ENCODE data around the gene MED27.

Gene MED27

GRCh38 chr9:131833906-131834305 is 245.8 kb downstream of the MED27 start:
- no peaks in the 10 kb centered on the region for H3K27me3 ChIP-seq
- TF ChIP-seq CTCF (IDR thresholded peaks at IDR 0.05; ENCODE audit: low read depth, low read length): no peak

DNA sequence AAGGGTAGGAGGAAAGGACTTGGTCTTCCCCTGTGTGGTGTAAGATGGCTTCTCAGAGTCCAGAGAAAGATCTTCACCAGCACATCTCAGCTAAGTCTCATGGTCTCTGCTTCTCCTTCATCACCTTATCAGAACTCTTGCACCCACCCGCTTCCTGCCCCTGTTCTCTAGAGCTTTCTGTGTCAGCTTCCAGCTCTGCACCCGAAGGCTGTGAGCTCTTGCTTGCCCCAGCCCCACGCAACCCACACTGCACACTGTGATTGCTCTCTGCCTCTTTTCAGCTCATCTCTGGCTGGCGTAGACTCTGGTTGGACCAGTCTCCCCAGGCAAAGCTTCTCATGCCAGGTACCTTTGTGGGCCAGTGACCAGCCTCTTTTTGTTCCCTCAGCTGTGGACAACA is 246.6 kb downstream of the MED27 start:
- Histone ChIP-seq H3K36me3 (no peaks in the 10 kb centered on the region), H3K27me3 (no peaks in the 10 kb centered on the region), H3K4me1 (no peaks in the 10 kb centered on the region; the same call in 1 of the 2 replicates), H3K4me3 (ENCODE audit: low read depth, low read length) (no peak overlapping the region), H3K9me3 (no peaks in the 10 kb centered on the region)
- no peak for TF ChIP-seq CTCF (IDR thresholded peaks at IDR 0.05; ENCODE audit: low read depth, low read length)
- no peak for DNase-seq

More at GRCh38 chr9:131833906-131834305, 245.8 kb downstream of the MED27 start:
- DNase-seq: no peak
- Histone ChIP-seq H3K9me3 (no peaks in the 10 kb centered on the region), H3K4me1 (no peaks in the 10 kb centered on the region; the same call in none of the 2 replicates), H3K4me3 (ENCODE audit: low read depth, low read length) (no peak overlapping the region), H3K36me3 (no peaks in the 10 kb centered on the region)

- TF ChIP-seq CTCF (IDR thresholded peaks at IDR 0.05; ENCODE audit: low read depth, low read length): no peak
- no peaks in the 10 kb centered on the region for H3K4me1 ChIP-seq
- H3K27me3 ChIP-seq: no peaks in the 10 kb centered on the region
These were observed 248.1 kb downstream of the MED27 start for GRCh38 chr9:131831380-131832165.

GRCh38 chr9:131827821-131828369 is 251.8 kb downstream of the MED27 start:
- no peak for DNase-seq
- no peaks in the 10 kb centered on the region for H3K9me3 ChIP-seq
- H3K4me1 ChIP-seq: no peaks in the 10 kb centered on the region
- TF ChIP-seq CTCF (IDR thresholded peaks at IDR 0.05; ENCODE audit: low read depth, low read length): no peak
- H3K36me3 ChIP-seq: no peaks in the 10 kb centered on the region
- no peaks in the 10 kb centered on the region for H3K27me3 ChIP-seq
- H3K4me3 ChIP-seq (ENCODE audit: low read depth, low read length): no peak overlapping the region

More at GRCh38 chr9:131831380-131832165, 248.1 kb downstream of the MED27 start:
- Histone ChIP-seq H3K36me3 (no peaks in the 10 kb centered on the region), H3K9me3 (no peaks in the 10 kb centered on the region), H3K4me3 (ENCODE audit: low read depth, low read length) (no peak overlapping the region)
- DNase-seq: no peak

GRCh38 chr9:131826966-131827525 is 252.6 kb downstream of the MED27 start:
- no peak for DNase-seq

More at GRCh38 chr9:131826966-131827525, 252.6 kb downstream of the MED27 start:
- no peaks in the 10 kb centered on the region for H3K4me1 ChIP-seq
- H3K9me3 ChIP-seq: no peaks in the 10 kb centered on the region
- no peak for TF ChIP-seq CTCF (IDR thresholded peaks at IDR 0.05; ENCODE audit: low read depth, low read length)
- no peaks in the 10 kb centered on the region for H3K36me3 ChIP-seq
- H3K4me3 ChIP-seq (ENCODE audit: low read depth, low read length): no peak overlapping the region
- no peaks in the 10 kb centered on the region for H3K27me3 ChIP-seq

Data from BE2C (cell line).